GM19438 (cell line): ENCODE measurements around the gene CAPN10.
A peak's percentile ranks its signal among the peaks of the same experiment; 100 is the strongest.

ENCODE experiments used
- ATAC-seq: cut with Tn5 transposase; IDR thresholded peaks from one replicate; pipeline ENCODE4 v1.9.1; 2021; ENCODE audit warnings: low read depth; ENCODE audit not compliant: unreplicated experiment

Gene CAPN10

DNA sequence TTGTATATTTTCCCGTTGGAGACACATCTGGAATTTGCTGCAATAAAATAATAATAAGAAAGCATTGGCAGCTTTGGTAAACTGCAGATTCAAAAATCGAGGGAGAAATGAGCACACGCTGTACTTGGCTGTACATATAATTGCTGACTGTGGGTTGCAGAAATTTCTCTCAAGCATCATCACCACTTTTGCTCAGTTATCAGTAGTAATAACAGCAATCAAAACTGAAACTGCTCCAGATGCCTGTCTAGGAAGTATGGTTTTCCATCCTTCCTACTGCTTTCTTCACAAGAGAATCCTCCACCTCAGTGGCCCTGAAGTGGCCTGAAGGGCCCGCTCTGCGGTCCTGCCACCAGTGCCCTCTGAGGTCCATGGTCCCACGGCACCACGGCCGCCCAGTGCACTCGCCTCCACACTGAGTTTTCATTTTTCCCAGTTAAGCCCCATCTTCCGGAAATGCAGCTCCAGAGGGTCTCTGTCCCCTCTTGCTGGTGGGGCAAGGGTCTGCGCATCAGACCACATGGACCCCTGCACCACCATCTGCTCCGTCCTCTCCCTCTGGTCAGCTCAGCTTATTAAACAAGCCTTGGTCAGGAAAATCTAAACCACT lies 22.5 kb upstream of the CAPN10 start:
- ATAC-seq = no peak

GRCh38 chr2:240564561-240565332 lies 21.8 kb upstream of the CAPN10 start:
- ATAC-seq = no peak

- ATAC-seq = peak; percentile 35
Measured at GRCh38 chr2:240565333-240566202, 21.0 kb upstream of the CAPN10 start.

GRCh38 chr2:240566203-240567136 lies 20.1 kb upstream of the CAPN10 start:
- peak; percentile 50 for ATAC-seq

DNA sequence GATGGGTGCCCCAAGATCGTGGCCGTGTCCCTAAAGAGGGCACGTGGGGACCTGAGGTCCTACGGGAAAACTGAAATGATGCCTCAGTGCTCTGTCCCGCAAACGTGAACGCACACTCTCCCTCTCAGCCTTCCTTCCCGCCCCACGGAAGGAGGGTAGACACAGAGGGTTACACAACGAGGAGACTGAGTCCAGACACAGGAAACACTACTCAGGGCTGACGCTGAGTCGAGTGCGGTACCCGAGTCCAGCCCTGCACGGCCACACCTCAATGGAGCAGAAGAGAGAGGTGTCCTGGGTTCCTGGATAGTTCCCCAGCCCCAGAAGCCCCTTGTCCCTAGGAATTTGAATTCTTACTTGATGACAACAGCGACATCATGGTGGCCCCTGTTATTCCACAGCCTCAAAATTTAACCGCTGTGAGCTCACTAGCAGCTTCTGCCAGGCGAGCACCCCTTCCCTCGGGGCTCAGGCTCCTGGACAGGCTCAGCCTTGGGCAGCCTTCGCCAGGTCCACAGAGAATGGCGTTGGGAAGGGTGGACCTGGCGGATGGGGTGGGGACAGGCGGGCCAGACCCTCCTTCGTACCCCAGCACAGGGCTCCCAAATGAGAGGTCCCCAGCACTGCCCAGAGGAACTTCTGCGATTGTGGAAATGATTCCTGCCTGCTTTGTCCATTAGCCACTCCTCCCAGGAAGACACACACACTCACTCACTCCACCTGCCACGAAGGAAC lies 19.2 kb upstream of the CAPN10 start:
- ATAC-seq = no peak

GRCh38 chr2:240567872-240568677 lies 18.5 kb upstream of the CAPN10 start, which contains the start of gene RNPEPL1:
RNPEPL1 (plus strand) TSS chr2:240568484; CDS start chr2:240568587, 103 bp downstream.
- no peak for ATAC-seq

DNA sequence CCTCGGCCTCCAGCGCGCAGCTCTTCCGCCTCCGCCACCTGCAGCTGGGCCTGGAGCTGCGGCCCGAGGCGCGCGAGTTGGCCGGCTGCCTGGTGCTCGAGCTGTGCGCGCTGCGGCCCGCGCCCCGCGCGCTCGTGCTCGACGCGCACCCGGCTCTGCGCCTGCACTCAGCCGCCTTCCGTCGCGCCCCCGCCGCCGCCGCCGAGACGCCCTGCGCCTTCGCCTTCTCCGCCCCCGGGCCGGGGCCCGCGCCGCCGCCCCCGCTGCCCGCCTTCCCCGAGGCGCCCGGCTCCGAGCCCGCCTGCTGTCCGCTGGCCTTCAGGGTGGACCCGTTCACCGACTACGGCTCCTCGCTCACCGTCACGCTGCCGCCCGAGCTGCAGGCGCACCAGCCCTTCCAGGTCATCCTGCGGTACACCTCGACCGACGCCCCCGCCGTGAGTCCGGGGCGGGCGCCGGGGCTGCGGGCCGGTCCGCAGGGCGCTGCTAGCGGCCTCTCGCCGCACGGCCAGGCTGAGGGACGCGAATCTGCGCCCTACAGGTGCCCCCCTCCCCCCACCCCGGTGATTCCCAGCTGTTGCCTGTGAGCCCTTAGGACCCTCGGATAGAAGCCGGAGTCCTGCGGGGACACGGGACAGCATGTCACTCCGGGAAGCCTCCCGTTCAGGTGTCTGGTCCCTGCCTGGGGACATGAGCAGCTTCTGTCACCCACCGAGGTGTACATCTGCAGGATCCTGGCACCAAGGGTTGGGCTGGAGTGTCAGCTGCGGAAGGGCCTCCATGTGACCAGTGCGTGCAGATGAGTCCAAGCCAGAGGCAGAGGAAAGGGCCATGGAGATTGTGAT lies 17.6 kb upstream of the CAPN10 start:
- ATAC-seq = no peak

GRCh38 chr2:240569523-240569997 lies 17.0 kb upstream of the CAPN10 start:
- no peak for ATAC-seq

DNA sequence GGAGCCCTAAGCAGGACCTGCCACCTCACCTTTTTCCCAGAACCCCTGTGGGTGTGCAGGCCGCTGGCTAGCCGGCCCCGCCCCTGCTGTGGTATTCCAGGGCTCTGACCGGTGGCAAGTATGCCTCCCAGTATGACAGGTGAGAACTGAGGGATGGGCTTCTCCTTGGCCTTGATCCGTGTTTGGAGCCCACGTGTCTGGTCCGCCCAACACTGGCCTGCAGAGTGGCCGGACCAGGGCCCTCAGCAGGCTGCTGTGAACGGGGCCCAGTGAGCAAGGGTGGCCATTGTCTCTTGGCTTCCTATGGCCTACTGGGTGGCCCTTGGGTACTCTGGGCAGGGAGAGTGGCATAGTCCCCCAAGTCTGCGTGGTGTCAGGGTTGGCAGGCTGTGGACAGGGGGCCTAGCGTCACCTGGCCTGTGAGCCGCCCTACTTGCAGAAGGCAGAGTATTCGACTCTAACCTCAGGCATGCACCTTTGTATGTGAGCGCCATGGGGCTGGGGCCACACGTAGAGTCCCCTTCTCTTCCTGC lies 16.5 kb upstream of the CAPN10 start:
- ATAC-seq = no peak

DNA sequence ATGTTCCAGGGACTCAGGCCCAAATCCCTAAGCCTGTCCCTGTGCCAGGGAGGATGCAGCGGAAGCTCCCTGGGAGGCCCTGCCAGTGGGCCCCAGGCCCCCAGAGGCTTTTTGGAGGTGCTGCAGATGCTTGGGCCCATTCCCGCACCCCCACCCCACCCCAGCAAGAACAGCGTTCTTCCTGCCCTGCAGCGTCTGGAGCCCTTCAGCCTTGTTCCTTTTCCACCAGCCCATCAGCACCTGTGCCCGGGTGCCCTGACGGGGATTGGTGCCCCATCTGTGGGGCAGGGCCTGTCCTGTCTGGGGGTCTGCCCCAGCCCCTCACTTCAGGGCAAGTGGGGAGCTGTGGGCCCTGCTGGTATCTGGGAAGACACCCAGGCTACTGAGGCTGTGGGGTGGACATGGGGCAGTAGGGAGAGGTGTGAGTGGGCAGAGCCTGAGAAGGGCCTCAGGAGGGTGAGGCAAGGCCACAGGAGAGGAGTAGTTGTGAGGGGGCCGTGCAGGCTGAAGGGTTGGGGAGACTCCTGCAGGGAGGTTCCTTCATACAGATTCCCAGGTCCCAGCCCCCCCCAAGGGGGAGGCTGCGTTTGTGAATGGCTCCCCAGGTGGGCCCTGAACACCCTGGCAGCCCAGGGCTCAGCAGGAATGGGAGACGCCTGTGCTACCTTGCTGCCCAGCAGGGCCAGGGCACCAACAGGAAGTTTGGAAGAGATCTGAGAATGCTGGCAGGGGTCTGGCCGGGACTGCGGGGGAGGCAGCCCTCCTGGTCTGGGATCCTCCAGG lies 15.8 kb upstream of the CAPN10 start:
- ATAC-seq = no peak

- no peak for ATAC-seq
Measured at GRCh38 chr2:240571314-240571973, 15.1 kb upstream of the CAPN10 start.

- no peak for ATAC-seq
Measured at GRCh38 chr2:240572141-240573031, 14.1 kb upstream of the CAPN10 start.

GRCh38 chr2:240573071-240573515 lies 13.4 kb upstream of the CAPN10 start:
- ATAC-seq = no peak

DNA sequence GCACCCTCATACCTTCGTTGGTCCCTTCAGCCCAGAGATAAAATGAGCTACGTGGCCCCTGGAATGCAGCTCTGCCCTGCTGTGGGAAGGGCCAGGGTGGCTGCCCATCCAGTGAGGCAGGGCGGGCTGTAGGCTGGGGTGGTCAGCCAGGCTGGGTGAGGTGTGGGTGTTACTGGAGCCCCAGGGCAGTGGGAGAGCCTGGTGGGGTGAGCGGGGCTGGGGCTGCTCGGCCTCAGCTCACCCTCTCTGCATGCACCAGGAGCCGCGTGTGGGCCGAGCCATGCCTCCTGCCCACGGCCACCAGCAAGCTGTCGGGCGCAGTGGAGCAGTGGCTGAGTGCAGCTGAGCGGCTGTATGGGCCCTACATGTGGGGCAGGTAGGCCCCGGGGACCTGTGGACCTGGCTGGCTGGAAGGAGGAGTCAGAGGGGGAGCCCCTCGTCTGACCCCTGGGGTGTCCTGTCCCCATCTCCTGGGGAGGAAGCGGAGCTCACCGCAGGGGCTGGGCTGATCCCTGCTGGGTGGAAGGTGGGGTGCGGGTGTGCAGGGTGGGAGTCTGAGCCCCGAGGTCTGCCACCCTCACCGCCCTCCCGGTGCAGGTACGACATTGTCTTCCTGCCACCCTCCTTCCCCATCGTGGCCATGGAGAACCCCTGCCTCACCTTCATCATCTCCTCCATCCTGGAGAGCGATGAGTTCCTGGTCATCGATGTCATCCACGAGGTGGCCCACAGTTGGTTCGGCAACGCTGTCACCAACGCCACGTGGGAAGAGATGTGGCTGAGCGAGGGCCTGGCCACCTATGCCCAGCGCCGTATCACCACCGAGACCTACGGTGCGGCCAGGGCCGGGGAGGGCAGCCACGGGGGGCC lies 12.8 kb upstream of the CAPN10 start:
- no peak for ATAC-seq
